Measurements from ENCODE around the gene TATDN3.

DNA sequence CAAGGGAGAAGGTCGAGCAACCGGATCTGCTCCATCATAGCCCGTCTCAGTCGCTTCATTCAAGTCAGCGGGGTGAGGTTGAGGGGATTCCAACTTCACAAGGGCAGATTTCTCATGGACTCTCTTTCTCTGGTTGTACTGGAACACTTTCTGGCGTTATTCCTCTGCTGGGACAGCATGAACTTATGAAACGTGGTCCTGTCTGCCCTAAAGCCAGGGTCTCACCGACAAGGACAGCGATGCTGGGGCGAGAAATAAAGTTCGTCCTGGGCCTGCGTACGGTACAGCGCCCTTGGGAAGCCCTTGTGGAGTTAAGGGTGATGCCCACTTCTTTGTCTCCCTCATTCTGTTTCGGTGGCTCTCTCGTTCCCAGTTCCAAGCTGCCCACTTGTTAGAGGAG, 65.1 kb downstream of the TATDN3 start:
- no peak for TF ChIP-seq CTCF (conservative IDR thresholded peaks at IDR 0.05; ENCODE audit: low read depth, low read length)
- no peak for TF ChIP-seq POLR2A (IDR thresholded peaks at IDR 0.05; ENCODE audit: low read depth, low read length)

Measured in IMR-90 (cell line).